AG10803 (cell line): ENCODE data around the gene TNFAIP3.

ENCODE experiments used
- DNase-seq: peaks from one replicate; pipeline ENCODE4 v3.0.0; 2010; ENCODE audit warnings: low read depth
- H3K4me3 ChIP-seq: 2 replicates; pipeline ENCODE4 v1.5.1; 2011; ENCODE audit warnings: mild to moderate bottlenecking, low read length, control low read depth
- CTCF ChIP-seq: conservative IDR thresholded peaks from 2 replicates; pipeline ENCODE4 v1.5.1; 2011; ENCODE audit warnings: mild to moderate bottlenecking, low read length, control low read depth, inconsistent platforms

The TNFAIP3 gene

GRCh38 chr6:137850816-137851602, 16.1 kb upstream of the TNFAIP3 start:
- no peak overlapping the region for H3K4me3 ChIP-seq
- no peak for DNase-seq
- no peak for TF ChIP-seq CTCF

- no peak overlapping the region for H3K4me3 ChIP-seq
- TF ChIP-seq CTCF: no peak
- no peak for DNase-seq
Measured at GRCh38 chr6:137851669-137852068, 15.4 kb upstream of the TNFAIP3 start.

DNA sequence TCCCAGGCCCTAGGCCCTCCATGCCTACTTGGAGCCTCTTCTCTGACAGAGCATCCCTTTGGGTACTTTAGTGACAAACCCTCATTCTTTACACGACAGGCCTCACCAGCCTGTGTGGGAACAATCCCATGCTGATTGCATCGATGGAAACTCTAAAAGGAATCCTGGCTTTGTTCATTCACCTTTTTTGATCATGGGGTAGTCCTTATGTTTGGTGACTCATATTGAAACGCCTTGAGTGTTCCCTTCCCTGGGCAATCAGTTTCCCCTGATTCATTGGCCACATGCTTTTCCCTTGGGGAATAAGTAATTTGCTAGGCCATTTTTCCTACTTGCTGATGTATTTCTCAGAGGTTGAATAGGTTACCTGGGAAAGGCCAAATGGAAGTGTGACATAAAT, 14.7 kb upstream of the TNFAIP3 start:
- TF ChIP-seq CTCF: no peak
- no peak overlapping the region for H3K4me3 ChIP-seq
- no peak for DNase-seq

DNA sequence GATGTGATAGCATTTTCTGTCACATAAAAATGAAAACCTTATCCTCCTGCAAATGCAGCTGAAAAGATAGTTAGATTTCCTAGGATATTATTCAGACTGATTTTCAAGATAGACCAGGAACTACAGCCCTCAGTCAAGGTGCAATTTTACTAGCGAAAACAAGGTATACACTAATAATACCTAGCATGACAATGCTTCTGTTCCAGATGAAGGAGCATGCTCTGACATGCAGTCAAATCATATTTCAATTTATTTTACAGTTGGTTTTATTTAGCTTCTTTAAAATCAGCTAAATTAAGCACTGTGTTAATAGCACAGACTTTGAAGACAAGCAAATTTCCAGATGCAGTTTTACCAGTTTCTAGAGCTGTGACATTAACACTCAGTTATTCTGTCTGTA, 14.2 kb upstream of the TNFAIP3 start:
- H3K4me3 ChIP-seq: no peak overlapping the region
- no peak for TF ChIP-seq CTCF
- DNase-seq: no peak

GRCh38 chr6:137853569-137854213, 13.4 kb upstream of the TNFAIP3 start:
- DNase-seq: no peak
- no peak overlapping the region for H3K4me3 ChIP-seq
- TF ChIP-seq CTCF: no peak

GRCh38 chr6:137856138-137856898, 10.7 kb upstream of the TNFAIP3 start:
- DNase-seq: no peak
- TF ChIP-seq CTCF: no peak
- no peak overlapping the region for H3K4me3 ChIP-seq

GRCh38 chr6:137859025-137859424, 8.0 kb upstream of the TNFAIP3 start:
- TF ChIP-seq CTCF: no peak
- no peak for DNase-seq
- H3K4me3 ChIP-seq: no peak overlapping the region
